HG03175 (cell line): ENCODE results near the gene ACSM3.
A peak's percentile ranks its signal among the peaks of the same experiment; 100 is the strongest.
"Not testable (repeated sequence)": the region's sequence is repeated elsewhere in the genome, so short reads cannot be mapped to it uniquely, and the experiment has no call there.

ENCODE experiments used
- ATAC-seq: cut with Tn5 transposase; IDR thresholded peaks from one replicate; pipeline ENCODE4 v1.9.1; 2021; ENCODE audit warnings: mild to moderate bottlenecking, moderate library complexity; ENCODE audit not compliant: unreplicated experiment

The ACSM3 gene

DNA sequence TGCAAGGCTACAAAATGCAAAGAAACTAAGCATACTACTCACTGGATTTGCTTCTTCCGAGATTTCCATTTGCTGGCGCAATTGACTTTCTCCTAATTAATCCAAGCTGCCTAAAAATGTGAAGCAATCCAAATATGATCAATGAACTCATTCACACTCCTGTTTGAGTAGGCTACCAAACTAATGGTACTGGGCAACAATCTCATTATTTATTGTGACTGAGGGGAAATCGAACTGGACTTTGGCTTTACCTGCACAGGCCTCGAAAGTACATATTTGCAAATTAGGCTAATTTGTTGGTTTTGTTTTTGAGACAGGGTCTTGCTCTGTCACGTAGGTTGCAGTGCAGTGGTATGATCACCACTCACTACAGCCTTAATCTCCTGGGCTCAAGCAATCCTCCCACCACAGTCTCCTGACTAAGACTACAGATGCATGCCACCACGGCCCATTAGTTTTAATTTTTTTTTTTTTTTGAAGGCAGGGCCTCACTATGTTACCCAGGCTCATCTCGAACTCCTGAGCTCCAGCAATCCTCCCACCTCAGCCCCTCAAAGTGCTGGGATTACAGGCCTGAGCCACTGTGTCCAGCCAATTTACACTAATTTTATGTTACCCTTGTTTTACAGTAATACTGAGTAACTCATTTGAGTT, 39.9 kb downstream of the ACSM3 start:
- no peak for ATAC-seq

DNA sequence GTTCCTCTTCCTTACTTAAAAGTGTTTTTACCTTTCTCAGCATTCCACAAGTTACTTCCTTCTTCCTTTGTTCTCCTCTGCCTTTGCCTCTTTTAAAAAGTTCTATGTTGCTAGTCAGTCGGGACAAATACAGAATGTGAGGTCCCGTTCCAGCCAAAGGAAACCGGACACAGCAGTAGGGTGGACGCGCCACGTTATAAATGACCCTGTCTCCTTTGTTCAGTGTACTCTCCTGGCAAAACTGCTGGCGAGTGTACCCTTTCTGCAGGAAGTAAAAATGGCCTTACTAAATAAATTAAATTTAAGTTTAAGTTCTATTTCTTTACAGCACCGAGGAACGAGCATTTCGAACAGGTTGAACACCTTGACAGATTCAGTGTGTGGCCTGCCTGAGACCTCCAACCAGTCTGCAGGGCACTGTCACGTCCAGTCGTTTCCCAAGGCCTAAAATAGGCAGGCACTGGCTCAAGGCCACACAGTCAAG, 41.9 kb downstream of the ACSM3 start:
- ATAC-seq: not testable (repeated sequence)

- peak; percentile 83 for ATAC-seq
Measured at GRCh38 chr16:20806168-20807050, 42.6 kb downstream of the ACSM3 start, which contains the start of the genes ERI2 and REXO5. TSS of gene ERI2 (minus strand) at chr16:20806472. CDS start at chr16:20806430, 42 bp downstream. TSS of gene REXO5 (plus strand) at chr16:20806527. CDS start at chr16:20806954, 427 bp downstream.

GRCh38 chr16:20807862-20808261, 44.0 kb downstream of the ACSM3 start:
- no peak for ATAC-seq

- ATAC-seq: no peak
Measured at GRCh38 chr16:20811889-20812439, 48.1 kb downstream of the ACSM3 start.

- no peak for ATAC-seq
Measured at GRCh38 chr16:20812510-20812909, 48.7 kb downstream of the ACSM3 start.

DNA sequence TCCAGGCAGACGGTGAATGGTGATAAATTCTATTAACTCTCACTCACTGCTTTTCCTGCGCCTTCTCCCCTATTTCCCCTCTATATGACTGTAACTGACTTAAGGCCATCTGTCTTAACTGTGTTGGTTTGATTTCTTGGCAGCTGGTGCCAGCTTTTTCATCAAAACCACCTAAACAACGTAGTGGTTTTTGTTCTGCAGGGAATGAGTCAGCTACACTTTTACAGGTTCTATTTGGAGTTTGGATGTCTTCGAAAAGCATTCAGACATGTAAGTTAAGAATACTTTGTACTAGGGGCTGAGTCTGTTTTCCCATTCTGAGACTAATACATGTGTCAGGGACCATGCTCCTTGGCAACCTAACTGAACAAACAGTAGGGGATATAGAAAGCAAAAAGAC, 51.0 kb downstream of the ACSM3 start:
- no peak for ATAC-seq

- no peak for ATAC-seq
Measured at GRCh38 chr16:20818929-20819585, 55.2 kb downstream of the ACSM3 start.

GRCh38 chr16:20821682-20822081, 57.9 kb downstream of the ACSM3 start:
- no peak for ATAC-seq

- no peak for ATAC-seq
Measured at GRCh38 chr16:20822521-20823325, 58.9 kb downstream of the ACSM3 start.

DNA sequence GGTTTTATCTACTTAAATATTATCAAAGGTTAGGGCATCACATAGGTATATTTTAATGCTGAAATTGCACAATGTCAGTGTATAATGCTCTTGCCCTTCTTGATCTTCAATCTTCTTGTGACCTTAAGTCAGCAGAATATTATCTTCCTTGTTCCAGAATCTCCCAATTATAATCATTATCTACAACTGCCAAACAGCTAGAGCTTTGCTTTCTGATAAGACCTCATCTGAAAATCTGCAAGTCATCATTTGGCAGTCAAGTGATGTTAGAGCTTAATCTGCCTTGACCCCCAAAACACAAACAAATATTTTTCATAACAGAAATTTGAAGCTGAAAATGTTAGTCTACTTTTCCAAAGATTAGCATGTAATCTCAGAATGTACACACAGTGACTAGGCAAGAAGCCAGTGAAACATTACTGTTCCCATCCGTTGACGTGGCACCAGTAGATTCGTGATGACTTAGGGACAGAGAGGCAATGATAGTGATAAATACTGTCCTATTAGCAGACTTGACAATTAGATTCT, 62.3 kb downstream of the ACSM3 start:
- ATAC-seq: no peak

DNA sequence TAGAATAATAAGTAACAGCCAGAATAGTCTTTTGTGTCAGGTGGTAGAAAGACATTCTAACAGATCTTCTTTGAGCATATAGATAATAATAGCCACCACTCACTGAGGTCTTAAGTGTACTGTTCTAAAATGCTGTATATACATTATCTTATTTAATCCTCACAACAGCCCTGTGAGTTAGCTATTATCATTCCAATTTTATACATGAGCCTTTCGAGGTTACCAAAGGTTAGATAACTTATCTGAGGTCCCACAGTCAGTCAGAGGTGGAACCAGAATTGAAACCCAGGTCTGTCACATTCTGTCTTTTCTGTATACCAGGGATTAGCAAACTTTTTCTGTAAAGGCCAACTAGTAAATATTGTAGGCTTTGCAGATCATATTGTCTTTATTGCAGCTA, 65.7 kb downstream of the ACSM3 start:
- no peak for ATAC-seq

DNA sequence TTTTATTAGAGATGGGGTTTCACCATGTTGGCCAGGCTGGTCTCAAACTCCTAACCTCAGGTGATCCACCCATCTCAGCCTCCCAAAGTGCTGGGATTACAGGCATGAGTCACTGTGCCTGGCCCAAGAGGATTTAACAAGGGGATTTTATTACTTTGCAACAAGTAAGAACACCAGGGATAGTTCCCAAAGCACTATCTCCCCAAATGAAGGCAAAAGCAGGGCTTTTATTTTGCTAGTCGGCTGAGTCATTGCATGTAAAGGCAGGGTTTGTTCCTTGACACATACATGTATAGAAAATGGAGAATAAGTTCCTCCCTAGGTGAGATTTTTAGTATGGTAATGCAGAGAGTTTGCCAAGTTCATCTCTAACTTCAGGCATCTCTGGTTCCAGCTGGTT, 66.6 kb downstream of the ACSM3 start:
- no peak for ATAC-seq

- ATAC-seq: no peak
Measured at GRCh38 chr16:20833086-20833485, 69.3 kb downstream of the ACSM3 start.

- ATAC-seq: no peak
Measured at GRCh38 chr16:20838240-20838639, 74.4 kb downstream of the ACSM3 start.

DNA sequence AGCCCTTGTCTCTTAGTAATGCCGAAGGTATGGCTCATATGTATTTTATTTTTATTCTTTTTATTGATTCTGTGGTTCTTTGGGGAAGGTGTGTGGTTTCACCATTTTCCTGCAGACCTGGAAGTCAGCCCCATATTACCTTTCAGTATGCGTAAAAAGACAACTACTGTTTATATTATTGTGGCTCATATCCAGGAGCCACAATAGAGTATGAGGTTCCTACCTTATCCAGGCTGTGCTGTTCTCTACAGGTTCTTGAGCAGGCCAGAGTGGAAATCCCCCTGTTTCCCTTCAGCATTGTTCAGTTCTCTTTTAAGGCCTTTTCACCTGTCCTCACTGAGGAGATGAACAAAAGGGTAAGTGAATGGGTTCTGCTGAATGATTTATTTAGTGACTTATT, 75.7 kb downstream of the ACSM3 start:
- ATAC-seq: no peak

GRCh38 chr16:20844054-20844453, 80.2 kb downstream of the ACSM3 start:
- no peak for ATAC-seq

GRCh38 chr16:20844588-20844987, 80.8 kb downstream of the ACSM3 start:
- ATAC-seq: no peak

DNA sequence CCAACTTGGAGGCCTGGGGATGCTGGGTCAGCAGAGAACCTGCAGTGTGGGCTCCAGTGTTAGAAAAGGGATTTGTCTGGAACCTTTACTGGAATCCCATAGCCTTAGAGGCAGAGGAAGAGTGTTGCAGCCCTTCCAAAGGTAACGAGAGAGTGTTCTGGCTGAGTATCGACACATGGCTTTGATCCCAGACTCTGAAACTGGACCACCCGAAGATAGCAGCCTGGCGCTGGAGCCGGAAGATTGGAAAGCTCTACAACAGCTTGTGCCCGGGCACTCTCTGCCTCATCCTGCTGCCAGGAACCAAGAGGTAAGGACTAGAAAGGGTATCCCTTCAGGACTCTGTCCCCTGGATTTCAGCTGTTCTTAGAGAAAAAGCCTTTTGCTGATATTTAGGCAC, 82.2 kb downstream of the ACSM3 start:
- no peak for ATAC-seq

- ATAC-seq: no peak
Measured at GRCh38 chr16:20846551-20846950, 82.7 kb downstream of the ACSM3 start.
